Esophagus muscularis mucosa (tissue), 3 donors: Measurements from ENCODE around the gene SDR9C7.
"Not testable (repeated sequence)": the region's sequence is repeated elsewhere in the genome, so short reads cannot be mapped to it uniquely, and the experiment has no call there.

Experiments
- POLR2AphosphoS5 ChIP-seq, 2 donors: sonication (generic); formaldehyde crosslinking; IDR thresholded peaks; one replicate each; pipeline ENCODE4 v1.6.1; 2017; ENCODE audit warnings: antibody characterized with exemption in 2 of 2
- TF ChIP-seq, protein P1 (sequence below), 3 experiments: fragments of 200-600 bp in 2 of 3; fragments of 450-650 bp in 1 of 3; sonication (generic) in 2 of 3; IDR thresholded peaks; one replicate each; pipeline ENCODE4 v1.5.1; 2017 to 2019; ENCODE audit warnings: antibody characterized with exemption in 3 of 3, mild to moderate bottlenecking in 2 of 3, moderate library complexity in 1 of 3

- TF ChIP-seq POLR2AphosphoS5 (IDR thresholded peaks at IDR 0.05) = not testable (repeated sequence)
- TF ChIP-seq, protein P1, sequence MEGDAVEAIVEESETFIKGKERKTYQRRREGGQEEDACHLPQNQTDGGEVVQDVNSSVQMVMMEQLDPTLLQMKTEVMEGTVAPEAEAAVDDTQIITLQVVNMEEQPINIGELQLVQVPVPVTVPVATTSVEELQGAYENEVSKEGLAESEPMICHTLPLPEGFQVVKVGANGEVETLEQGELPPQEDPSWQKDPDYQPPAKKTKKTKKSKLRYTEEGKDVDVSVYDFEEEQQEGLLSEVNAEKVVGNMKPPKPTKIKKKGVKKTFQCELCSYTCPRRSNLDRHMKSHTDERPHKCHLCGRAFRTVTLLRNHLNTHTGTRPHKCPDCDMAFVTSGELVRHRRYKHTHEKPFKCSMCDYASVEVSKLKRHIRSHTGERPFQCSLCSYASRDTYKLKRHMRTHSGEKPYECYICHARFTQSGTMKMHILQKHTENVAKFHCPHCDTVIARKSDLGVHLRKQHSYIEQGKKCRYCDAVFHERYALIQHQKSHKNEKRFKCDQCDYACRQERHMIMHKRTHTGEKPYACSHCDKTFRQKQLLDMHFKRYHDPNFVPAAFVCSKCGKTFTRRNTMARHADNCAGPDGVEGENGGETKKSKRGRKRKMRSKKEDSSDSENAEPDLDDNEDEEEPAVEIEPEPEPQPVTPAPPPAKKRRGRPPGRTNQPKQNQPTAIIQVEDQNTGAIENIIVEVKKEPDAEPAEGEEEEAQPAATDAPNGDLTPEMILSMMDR (IDR thresholded peaks at IDR 0.05) = not testable (repeated sequence)
Measured at GRCh38 chr12:56962247-56962646, 28.0 kb upstream of the SDR9C7 start.
